HepG2 (cell line): Measurements from ENCODE around the gene RAB38. TPM values are rescaled to one million over a fixed set of nuclear protein-coding genes. Genes with fewer than 3 reads are reported as not detected.

ENCODE experiments used
- ATAC-seq: fragments of 200-7000 bp; cut with Tn5 transposase; 3 replicates; pipeline ENCODE4 v1.9.1; 2020; ENCODE audit warnings: mild to moderate bottlenecking, moderate library complexity
- BruUV-seq: library from RNA; stranded (reverse); fragments of 400-500 nt; replicated peaks from 2 replicates; lab custom pipeline; 2021; lab: Mats Ljungman, UMichigan
- CTCF ChIA-PET: fragments of 300-600 bp; formaldehyde crosslinking; extraction: SDS; loops from one replicate; lab custom pipeline; 2021; ENCODE audit warnings: low total read pairs, inconsistent platforms, low intra/inter-chr PET ratio; lab: Yijun Ruan, JAX
- POLR2A ChIA-PET: fragments of 350-600 bp; sonication (Branson Sonifier 250); formaldehyde crosslinking; loops from one replicate; lab custom pipeline; 2020; ENCODE audit warnings: antibody characterized with exemption, inconsistent platforms; lab: Yijun Ruan, JAX
- DNase-seq: peaks from one replicate; pipeline ENCODE4 v3.0.0-alpha.2; 2015; ENCODE audit warnings: low spot score
- FAIRE-seq: peaks from 3 replicates; lab custom pipeline; 2011; peaks lifted over from hg19 to GRCh38; lab: Jason Lieb, UNC
- H2AFZ ChIP-seq: one replicate; pipeline ENCODE4 v1.6.1; 2011; ENCODE audit warnings: low read length, inconsistent platforms
- H3K27ac ChIP-seq: fragments of 300-600 bp; 3 replicates; pipeline ENCODE4 v1.8.0; 2011; ENCODE audit warnings: mixed run types, mild to moderate bottlenecking, mixed read lengths, low read length, inconsistent platforms; ENCODE audit not compliant: insufficient read depth; ENCODE audit errors: extremely low read length
- H3K27me3 ChIP-seq, 2 experiments: fragments of 200-600 bp in 1 of 2; 2 replicates in 1 of 2; 3 replicates in 1 of 2; pipeline versions ENCODE4 v1.6.0 to v1.8.0; 2011; ENCODE audit warnings: low read length in 2 of 2, mild to moderate bottlenecking in 2 of 2, moderate library complexity in 2 of 2, inconsistent platforms in 1 of 2; ENCODE audit not compliant: insufficient read depth in 2 of 2, control insufficient read depth in 1 of 2
- H3K36me3 ChIP-seq, 2 experiments: fragments of 200-600 bp in 1 of 2; replicated peaks in 1 of 2; 2 replicates in 1 of 2; 3 replicates in 1 of 2; pipeline versions ENCODE4 v1.5.1 to v1.8.0; 2011; ENCODE audit warnings: low read length in 2 of 2, inconsistent platforms in 1 of 2; ENCODE audit not compliant: insufficient read depth in 2 of 2, control insufficient read depth in 1 of 2
- H3K4me1 ChIP-seq: 2 replicates; pipeline ENCODE4 v1.5.1; 2012; ENCODE audit warnings: low read length, inconsistent platforms; ENCODE audit not compliant: insufficient read depth
- H3K4me2 ChIP-seq: 2 replicates; pipeline ENCODE4 v1.6.0; 2011; ENCODE audit warnings: low read depth, low read length, inconsistent platforms
- H3K4me3 ChIP-seq, 3 experiments: fragments of 200-600 bp in 1 of 3; sonication (generic), shearing (Covaris generic) in 1 of 3; replicated peaks in 1 of 3; 2 replicates each; pipeline ENCODE4 v1.5.1; 2011 to 2016; ENCODE audit warnings: low read length in 3 of 3, inconsistent platforms in 2 of 3, low read depth in 2 of 3, mild to moderate bottlenecking in 2 of 3, control low read depth in 1 of 3, mixed read lengths in 1 of 3; ENCODE audit not compliant: insufficient read depth in 1 of 3
- H3K79me2 ChIP-seq: one replicate; pipeline ENCODE4 v1.6.1; 2011; ENCODE audit warnings: low read length, inconsistent platforms; ENCODE audit not compliant: insufficient read depth
- H3K9ac ChIP-seq: 2 replicates; pipeline ENCODE4 v1.6.0; 2011; ENCODE audit warnings: mild to moderate bottlenecking, low read depth, low read length, inconsistent platforms; ENCODE audit not compliant: insufficient read depth
- H3K9me3 ChIP-seq: 2 replicates; pipeline ENCODE4 v1.5.1; 2012; ENCODE audit warnings: mild to moderate bottlenecking, low read length
- H4K20me1 ChIP-seq: 2 replicates; pipeline ENCODE4 v1.6.0; 2011; ENCODE audit warnings: inconsistent platforms, mild to moderate bottlenecking, low read length, moderate library complexity; ENCODE audit not compliant: insufficient read depth
- ELF4 ChIP-seq: sonication (generic); formaldehyde crosslinking; IDR thresholded peaks from 2 replicates; pipeline ENCODE4 v1.5.0; 2020; ENCODE audit warnings: missing genetic modification reagents, mild to moderate bottlenecking, moderate library complexity, borderline replicate concordance
- ETV5 ChIP-seq: IDR thresholded peaks from 2 replicates; pipeline ENCODE4 v1.6.1; 2018; ENCODE audit warnings: missing biosample characterization, missing genetic modification reagents, inconsistent platforms, borderline replicate concordance
- FOXJ3 ChIP-seq: sonication (generic); formaldehyde crosslinking; IDR thresholded peaks from 2 replicates; pipeline ENCODE4 v1.4.0; 2020; ENCODE audit warnings: missing genetic modification reagents, mild to moderate bottlenecking, borderline replicate concordance
- ISX ChIP-seq: sonication (generic); formaldehyde crosslinking; conservative IDR thresholded peaks from 2 replicates; pipeline ENCODE4 v1.5.0; 2020; ENCODE audit warnings: missing genetic modification reagents
- MIXL1 ChIP-seq: IDR thresholded peaks from 2 replicates; pipeline ENCODE4 v1.6.1; 2016
- POLR2AphosphoS2 ChIP-seq: IDR thresholded peaks from 2 replicates; pipeline ENCODE4 v1.6.1; 2011; ENCODE audit warnings: low read depth, low read length, improper control_type of control experiment
- RBAK ChIP-seq: sonication (generic); formaldehyde crosslinking; IDR thresholded peaks from 2 replicates; pipeline ENCODE4 v1.5.1; 2020; ENCODE audit warnings: mild to moderate bottlenecking, missing genetic modification reagents
- SMC3 ChIP-seq: IDR thresholded peaks from 2 replicates; pipeline ENCODE4 v1.6.1; 2011; ENCODE audit warnings: low read length, improper control_type of control experiment
- ZBTB38 ChIP-seq: sonication (generic); formaldehyde crosslinking; IDR thresholded peaks from 2 replicates; pipeline ENCODE4 v1.5.1; 2020; ENCODE audit warnings: mild to moderate bottlenecking, missing genetic modification reagents
- ZBTB7B ChIP-seq: sonication (generic); formaldehyde crosslinking; IDR thresholded peaks from 2 replicates; pipeline ENCODE4 v1.4.0; 2020; ENCODE audit warnings: missing genetic modification reagents
- ZNF343 ChIP-seq: sonication (generic); formaldehyde crosslinking; IDR thresholded peaks from 2 replicates; pipeline ENCODE4 v1.4.0; 2020; ENCODE audit warnings: mild to moderate bottlenecking, missing genetic modification reagents
- in situ Hi-C: cut with HindIII; loops from 2 replicates; pipeline ENCODE4 v1.10.0; 2017; ENCODE audit warnings: low pct_unique_long_range_greater_than_20kb; ENCODE audit not compliant: extremely low pct_ligation_motif_present
- intact Hi-C: fragments of 100-400 bp; cut with micrococcal nuclease; formaldehyde crosslinking; loops from one replicate; pipeline ENCODE4 v1.10.0; 2022; ENCODE audit not compliant: unreplicated experiment
- polyA plus RNA-seq, 8 experiments: library from polyadenylated mRNA; depleted of rRNA in 3 of 8; stranded (reverse) in 7 of 8; unstranded in 1 of 8; fragments of >200 nt; fragmentation: Illumina TruSeq in 4 of 8; extraction: Trizol in 4 of 8; gene quantifications; 2 replicates each; pipeline versions ENCODE4 v1.2.1 to v1.2.3, GENCODE V29; 2011 to 2016; ENCODE audit warnings: low read depth in 4 of 8, missing spikeins in 1 of 8, mixed read lengths in 1 of 8; ENCODE audit not compliant: insufficient read depth in 1 of 8
- total RNA-seq, 5 experiments: library from RNA; depleted of rRNA; stranded (reverse); fragments of >200 nt; fragmentation: Illumina TruSeq; extraction: Trizol; gene quantifications; 2 replicates each; pipeline ENCODE4 v1.2.3, GENCODE V29; 2016; ENCODE audit warnings: low read depth in 1 of 5
- TF ChIP-seq, protein P1 (sequence below): sonication (generic); formaldehyde crosslinking; IDR thresholded peaks from 2 replicates; pipeline ENCODE4 v1.8.1; 2022; ENCODE audit warnings: mild to moderate bottlenecking, missing genetic modification reagents
- TF ChIP-seq, protein P2 (sequence below): sonication (generic); formaldehyde crosslinking; IDR thresholded peaks from 2 replicates; pipeline ENCODE4 v1.5.0; 2020; ENCODE audit warnings: missing genetic modification reagents

The RAB38 gene
- total and polyA plus RNA-seq, 2 of the 13 experiments (the other 11 are each of a cell fraction or from before 2014, with no cell fraction given), result 0.13 to 0.30 TPM

DNA sequence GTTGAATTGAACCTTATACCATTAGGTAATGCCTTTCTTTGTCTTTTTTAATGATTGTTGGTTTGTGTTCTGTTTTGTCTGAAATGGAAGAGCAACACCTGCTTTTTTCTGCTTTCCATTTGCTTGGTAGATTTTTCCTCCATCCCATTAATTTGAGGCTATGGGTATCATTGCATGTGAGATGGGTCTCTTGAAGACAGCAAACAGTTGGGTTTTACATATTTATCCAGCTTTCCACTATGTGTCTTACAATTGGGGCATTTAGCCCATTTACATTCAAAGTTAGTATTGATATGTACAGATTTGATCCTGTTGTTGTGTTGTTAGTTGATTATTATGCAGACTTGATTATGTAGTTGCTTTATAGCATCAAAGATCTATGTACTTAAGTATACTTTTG, 21.1 kb upstream of the RAB38 start:
- no peaks in the 10 kb centered on the region for H3K36me3 ChIP-seq
- H4K20me1 ChIP-seq, result no peaks in the 10 kb centered on the region
- no peaks in the 10 kb centered on the region for H3K4me1 ChIP-seq
- ATAC-seq (no peak), DNase-seq (no peak), FAIRE-seq (no peak)
- H3K4me3 ChIP-seq, result no peak overlapping the region
- intact Hi-C loops (no loop called here), in situ Hi-C loops (no loop called here)
- ChIA-PET POLR2A (no interaction called here), CTCF (no interaction called here)
- H3K27me3 ChIP-seq, result no peaks in the 10 kb centered on the region
- H3K9me3 ChIP-seq, result peaks cover 24% of the 10 kb centered on the region; the same call in 1 of the 2 replicates
- no peak overlapping the region for H2AFZ ChIP-seq
- H3K79me2 ChIP-seq, result no peaks in the 10 kb centered on the region
- TF ChIP-seq ZBTB38 (CRISPR knock-in tag) (no peak), MIXL1 (CRISPR knock-in tag) (no peak), ELF4 (CRISPR knock-in tag) (no peak), RBAK (CRISPR knock-in tag) (no peak), POLR2AphosphoS2 (no peak), ISX (CRISPR knock-in tag) (no peak), ZNF343 (no peak), ZBTB7B (CRISPR knock-in tag) (no peak), ETV5 (CRISPR knock-in tag) (no peak), FOXJ3 (no peak), SMC3 (no peak)
- TF ChIP-seq, protein P1, sequence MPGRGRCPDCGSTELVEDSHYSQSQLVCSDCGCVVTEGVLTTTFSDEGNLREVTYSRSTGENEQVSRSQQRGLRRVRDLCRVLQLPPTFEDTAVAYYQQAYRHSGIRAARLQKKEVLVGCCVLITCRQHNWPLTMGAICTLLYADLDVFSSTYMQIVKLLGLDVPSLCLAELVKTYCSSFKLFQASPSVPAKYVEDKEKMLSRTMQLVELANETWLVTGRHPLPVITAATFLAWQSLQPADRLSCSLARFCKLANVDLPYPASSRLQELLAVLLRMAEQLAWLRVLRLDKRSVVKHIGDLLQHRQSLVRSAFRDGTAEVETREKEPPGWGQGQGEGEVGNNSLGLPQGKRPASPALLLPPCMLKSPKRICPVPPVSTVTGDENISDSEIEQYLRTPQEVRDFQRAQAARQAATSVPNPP, result no peak
- TF ChIP-seq, protein P2, sequence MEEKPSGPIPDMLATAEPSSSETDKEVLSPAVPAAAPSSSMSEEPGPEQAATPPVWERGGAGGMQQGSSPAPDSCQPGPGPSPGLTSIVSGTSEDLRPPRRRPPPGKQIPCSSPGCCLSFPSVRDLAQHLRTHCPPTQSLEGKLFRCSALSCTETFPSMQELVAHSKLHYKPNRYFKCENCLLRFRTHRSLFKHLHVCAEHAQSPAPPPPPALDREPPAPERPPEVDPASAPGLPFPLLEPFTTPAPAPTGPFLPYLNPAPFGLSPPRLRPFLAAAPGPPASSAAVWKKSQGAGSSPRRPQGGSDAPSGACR (CRISPR knock-in tag), result no peak
- BruUV-seq, result no TSS peak
- no peak overlapping the region for H3K9ac ChIP-seq
- H3K4me2 ChIP-seq, result no peak overlapping the region
- no peak overlapping the region for H3K27ac ChIP-seq
